Type B pancreatic cell (in vitro differentiated cells): ENCODE data around the gene NAALAD2. TPM values are rescaled to one million over a fixed set of nuclear protein-coding genes. Genes with fewer than 3 reads are reported as not detected.
"Not testable (repeated sequence)": the region's sequence is repeated elsewhere in the genome, so short reads cannot be mapped to it uniquely, and the experiment has no call there.

Source experiments
- DNase-seq: peaks from one replicate; pipeline ENCODE4 v3.0.0; 2021; ENCODE audit warnings: mixed read lengths; ENCODE audit not compliant: unreplicated experiment; ENCODE audit errors: extremely low spot score
- H3K27ac Mint-ChIP-seq: 2 replicates; pipeline ENCODE4 v1.8.0; 2021; ENCODE audit warnings: mild to moderate bottlenecking, mixed read lengths
- H3K27me3 Mint-ChIP-seq: 2 replicates; pipeline ENCODE4 v1.8.0; 2021; ENCODE audit warnings: mixed read lengths
- H3K36me3 Mint-ChIP-seq: 2 replicates; pipeline ENCODE4 v1.8.0; 2021; ENCODE audit warnings: mixed read lengths
- H3K4me1 Mint-ChIP-seq: one replicate; pipeline ENCODE4 v1.8.0; 2021; ENCODE audit warnings: mixed read lengths; ENCODE audit not compliant: unreplicated experiment
- H3K4me3 Mint-ChIP-seq: 2 replicates; pipeline ENCODE4 v1.8.0; 2021; ENCODE audit warnings: mild to moderate bottlenecking, mixed read lengths
- H3K9me3 Mint-ChIP-seq: 2 replicates; pipeline ENCODE4 v1.8.0; 2021; ENCODE audit warnings: mixed read lengths
- CTCF ChIP-seq: fragments of 200-600 bp; sonication (generic); conservative IDR thresholded peaks from 2 replicates; pipeline ENCODE4 v1.5.0; 2021; ENCODE audit warnings: antibody characterized with exemption, mild to moderate bottlenecking
- long read RNA-seq: library from polyadenylated mRNA; unstranded; transcript quantifications from one replicate; pipeline ENCODE4 v2.0.0, GENCODE V29; 2020
- total RNA-seq: library from RNA; stranded (reverse); gene quantifications from 2 replicates; pipeline ENCODE4 v1.2.1, GENCODE V29; 2021; ENCODE audit warnings: low replicate concordance

The NAALAD2 gene
- 5.8 and 16.9 TPM in 2 replicates for total RNA-seq
- long read RNA-seq, transcript NAALAD2-210 (19 exons, 3,600 nt) = major isoform, 15 of 36 reads
- long read RNA-seq, partial matches to known transcripts = 14 of 36 reads
- long read RNA-seq, other reads (novel, unspliced or antisense) = 6 of 36 reads

- H3K9me3 Mint-ChIP-seq = no peaks in the 10 kb centered on the region
Observed at GRCh38 chr11:90134478-90135003, at the start of gene NAALAD2. TSS of gene NAALAD2 (plus strand) at chr11:90134663. CDS start at chr11:90134759, 96 bp downstream.

GRCh38 chr11:90085650-90086049 lies 48.8 kb upstream of the NAALAD2 start, which contains the start of gene UBTFL1:
TSS of gene UBTFL1 (plus strand) at chr11:90085950. CDS start at chr11:90085950, 0 bp downstream.
- H3K27me3 Mint-ChIP-seq, H3K27ac Mint-ChIP-seq, H3K4me1 Mint-ChIP-seq, H3K9me3 Mint-ChIP-seq, DNase-seq, H3K36me3 Mint-ChIP-seq, H3K4me3 Mint-ChIP-seq: not testable (repeated sequence)

More at GRCh38 chr11:90134478-90135003, at the start of gene NAALAD2:
- Mint-ChIP-seq H3K27ac (peak within 1 kb of the TSS; percentile 48), H3K4me1 (peaks cover 22% of the 10 kb centered on the region), H3K4me3 (peak within 1 kb of the TSS; percentile 85), H3K27me3 (no peaks in the 10 kb centered on the region), H3K36me3 (peaks cover 5% of the 10 kb centered on the region)
- TF ChIP-seq CTCF = no peak
- DNase-seq = peak; percentile 76

- H3K36me3 Mint-ChIP-seq, H3K27me3 Mint-ChIP-seq, H3K4me1 Mint-ChIP-seq, H3K9me3 Mint-ChIP-seq, H3K4me3 Mint-ChIP-seq, H3K27ac Mint-ChIP-seq, DNase-seq: not testable (repeated sequence)
Observed at GRCh38 chr11:90088731-90089130, 45.7 kb upstream of the NAALAD2 start.

GRCh38 chr11:90095230-90095924 lies 39.1 kb upstream of the NAALAD2 start:
- DNase-seq, H3K4me1 Mint-ChIP-seq, H3K27me3 Mint-ChIP-seq, H3K4me3 Mint-ChIP-seq, H3K9me3 Mint-ChIP-seq, H3K36me3 Mint-ChIP-seq, H3K27ac Mint-ChIP-seq: not testable (repeated sequence)

DNA sequence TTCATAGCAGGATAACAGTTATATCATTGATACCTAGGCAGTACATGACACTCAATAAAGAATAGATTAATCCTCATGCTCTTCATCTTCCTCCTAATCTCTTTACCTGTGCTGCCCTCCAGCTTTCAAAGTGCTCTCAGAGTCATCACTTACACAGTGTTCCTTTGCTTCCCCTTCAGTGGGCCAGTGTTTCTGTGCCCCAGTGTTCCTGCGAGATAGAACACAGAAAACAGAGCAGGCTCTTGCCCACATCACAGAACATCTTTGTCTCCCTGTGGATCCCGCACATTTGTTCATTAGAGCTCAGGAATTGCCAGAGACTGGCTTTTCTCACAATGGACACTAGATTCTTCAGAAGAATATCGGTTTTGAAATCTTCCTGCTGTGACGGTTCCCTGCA lies 36.2 kb upstream of the NAALAD2 start:
- H3K27me3 Mint-ChIP-seq, H3K27ac Mint-ChIP-seq, H3K4me3 Mint-ChIP-seq, H3K9me3 Mint-ChIP-seq, DNase-seq, H3K4me1 Mint-ChIP-seq, H3K36me3 Mint-ChIP-seq: not testable (repeated sequence)

GRCh38 chr11:90100431-90100830 lies 34.0 kb upstream of the NAALAD2 start:
- Mint-ChIP-seq H3K4me1 (no peaks in the 10 kb centered on the region), H3K36me3 (no peaks in the 10 kb centered on the region), H3K27me3 (no peaks in the 10 kb centered on the region), H3K4me3 (no peak overlapping the region), H3K9me3 (no peaks in the 10 kb centered on the region), H3K27ac (no peak overlapping the region)
- DNase-seq = no peak
- TF ChIP-seq CTCF = no peak

DNA sequence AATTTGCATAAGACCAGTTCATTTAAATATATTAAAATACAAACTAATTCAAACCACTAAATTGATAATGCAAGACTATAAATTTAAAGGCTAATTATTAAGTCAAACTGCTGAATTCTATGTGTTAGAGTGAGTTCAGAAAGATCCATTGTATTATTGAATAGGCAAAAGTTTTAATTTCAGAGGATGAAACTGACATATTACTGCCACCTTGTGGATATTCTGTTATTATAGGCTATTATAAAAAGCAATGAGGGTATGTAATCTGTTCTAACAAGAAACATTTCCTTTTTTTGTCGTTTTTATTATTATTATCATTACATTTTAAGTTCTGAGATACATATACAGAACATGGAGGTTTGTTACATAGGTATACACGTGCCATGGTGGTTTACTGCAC lies 20.9 kb upstream of the NAALAD2 start:
- H3K4me3 Mint-ChIP-seq = no peak overlapping the region
- H3K27ac Mint-ChIP-seq = no peak overlapping the region
- H3K4me1 Mint-ChIP-seq = no peaks in the 10 kb centered on the region
- DNase-seq = no peak
- no peaks in the 10 kb centered on the region for H3K36me3 Mint-ChIP-seq
- H3K9me3 Mint-ChIP-seq = no peaks in the 10 kb centered on the region
- no peaks in the 10 kb centered on the region for H3K27me3 Mint-ChIP-seq
- peak; percentile 78 for TF ChIP-seq CTCF
